T-cell (primary cell): ENCODE data around the gene NTHL1. TPM values are rescaled to one million over a fixed set of nuclear protein-coding genes. Genes with fewer than 3 reads are reported as not detected.

Source experiments
- ATAC-seq, 4 experiments: fragments of 200-7000 bp in 3 of 4; fragments of 150-1000 bp in 1 of 4; cut with Tn5 transposase; replicated peaks in 1 of 4; 1 replicate in 3 of 4; 2 replicates in 1 of 4; pipeline ENCODE4 v1.10.0; 2021; ENCODE audit warnings: moderate library complexity in 3 of 4, mild to moderate bottlenecking in 2 of 4, moderate number of reproducible peaks in 1 of 4
- CTCF ChIA-PET, 2 donors: fragments of 300-600 bp; sonication (Branson Sonifier 250); formaldehyde crosslinking; loops; one replicate each; lab custom pipeline; 2022; ENCODE audit warnings: antibody characterized with exemption in 2 of 2; lab: Charles Lee
- POLR2A ChIA-PET, 2 donors: fragments of 300-600 bp; sonication (Branson Sonifier 250); formaldehyde crosslinking; loops; one replicate each; lab custom pipeline; 2022; ENCODE audit warnings: antibody characterized with exemption in 2 of 2; lab: Charles Lee
- DNase-seq, 35 experiments: peaks; one replicate each; pipeline versions ENCODE4 v3.0.0 to v3.0.0-alpha.2; 2013 to 2023
- H3K27ac ChIP-seq: one replicate; pipeline ENCODE4 v1.5.1; 2013; ENCODE audit warnings: low read length
- H3K27me3 ChIP-seq, 2 experiments: replicated peaks in 1 of 2; 1 replicate in 1 of 2; 2 replicates in 1 of 2; pipeline versions ENCODE4 v1.6.1 to v1.7.0; 2013; ENCODE audit warnings: low read length in 1 of 2, mixed read lengths in 1 of 2; ENCODE audit not compliant: control insufficient read depth in 2 of 2, insufficient read depth in 2 of 2; ENCODE audit errors: extremely low read depth in 1 of 2
- H3K36me3 ChIP-seq, 2 donors: 1 replicate in 1 of 2; 2 replicates in 1 of 2; pipeline versions ENCODE4 v1.6.1 to v1.7.0; 2013; ENCODE audit warnings: low read length in 1 of 2; ENCODE audit not compliant: control insufficient read depth in 2 of 2, insufficient read depth in 1 of 2; ENCODE audit errors: extremely low read depth in 1 of 2
- H3K4me1 ChIP-seq, 2 experiments: 1 replicate in 1 of 2; 2 replicates in 1 of 2; pipeline versions ENCODE4 v1.6.1 to v1.7.0; 2013; ENCODE audit warnings: low read length in 2 of 2, mixed read lengths in 1 of 2; ENCODE audit not compliant: insufficient read depth in 2 of 2, control insufficient read depth in 1 of 2; ENCODE audit errors: extremely low read depth in 1 of 2
- H3K4me3 ChIP-seq, 2 donors: 1 replicate in 1 of 2; 2 replicates in 1 of 2; pipeline versions ENCODE4 v1.5.1 to v1.7.0; 2013; ENCODE audit warnings: mild to moderate bottlenecking in 2 of 2, low read length in 1 of 2, moderate library complexity in 1 of 2; ENCODE audit not compliant: control insufficient read depth in 1 of 2; ENCODE audit errors: extremely low read depth in 1 of 2
- H3K9me3 ChIP-seq: 2 replicates; pipeline ENCODE4 v1.7.0; 2013
- H3K27ac Mint-ChIP-seq, 2 donors: one replicate each; pipeline ENCODE4 v1.8.0; 2020 to 2021; ENCODE audit warnings: mild to moderate bottlenecking in 2 of 2, mixed read lengths in 2 of 2
- H3K27me3 Mint-ChIP-seq, 2 donors: one replicate each; pipeline ENCODE4 v1.8.0; 2021 to 2022; ENCODE audit warnings: mixed read lengths in 2 of 2
- H3K36me3 Mint-ChIP-seq: one replicate; pipeline ENCODE4 v1.8.0; 2021; ENCODE audit warnings: mixed read lengths
- H3K4me1 Mint-ChIP-seq, 3 donors: one replicate each; pipeline ENCODE4 v1.8.0; 2020 to 2022; ENCODE audit warnings: mixed read lengths in 3 of 3, mild to moderate bottlenecking in 1 of 3
- H3K4me3 Mint-ChIP-seq, 3 donors: one replicate each; pipeline ENCODE4 v1.8.0; 2020 to 2022; ENCODE audit warnings: mild to moderate bottlenecking in 3 of 3, mixed read lengths in 3 of 3, moderate library complexity in 3 of 3
- H3K9me3 Mint-ChIP-seq, 3 donors: one replicate each; pipeline ENCODE4 v1.8.0; 2020 to 2022; ENCODE audit warnings: mixed read lengths in 3 of 3
- WGBS: methylation state at CpG from one replicate; pipeline ENCODE4 v1.1.5; 2013; ENCODE audit warnings: missing lambda C conversion rate; ENCODE audit not compliant: insufficient coverage; 5-methylcytosine and 5-hydroxymethylcytosine counted together
- total RNA-seq, 35 experiments: library from RNA in 6 of 35; stranded (reverse) in 6 of 35; fragments of 120-200 nt in 1 of 35; gene quantifications; one replicate each; pipeline versions ENCODE4 v1.2.1 to v1.2.4 and lab custom pipeline; 2013 to 2026

The NTHL1 gene
- total RNA-seq, 5 donors from 2014 or later (not counting 1 experiment from before 2014, with no cell fraction given) = 5.8 to 24.1 (median 18.3) TPM

DNA sequence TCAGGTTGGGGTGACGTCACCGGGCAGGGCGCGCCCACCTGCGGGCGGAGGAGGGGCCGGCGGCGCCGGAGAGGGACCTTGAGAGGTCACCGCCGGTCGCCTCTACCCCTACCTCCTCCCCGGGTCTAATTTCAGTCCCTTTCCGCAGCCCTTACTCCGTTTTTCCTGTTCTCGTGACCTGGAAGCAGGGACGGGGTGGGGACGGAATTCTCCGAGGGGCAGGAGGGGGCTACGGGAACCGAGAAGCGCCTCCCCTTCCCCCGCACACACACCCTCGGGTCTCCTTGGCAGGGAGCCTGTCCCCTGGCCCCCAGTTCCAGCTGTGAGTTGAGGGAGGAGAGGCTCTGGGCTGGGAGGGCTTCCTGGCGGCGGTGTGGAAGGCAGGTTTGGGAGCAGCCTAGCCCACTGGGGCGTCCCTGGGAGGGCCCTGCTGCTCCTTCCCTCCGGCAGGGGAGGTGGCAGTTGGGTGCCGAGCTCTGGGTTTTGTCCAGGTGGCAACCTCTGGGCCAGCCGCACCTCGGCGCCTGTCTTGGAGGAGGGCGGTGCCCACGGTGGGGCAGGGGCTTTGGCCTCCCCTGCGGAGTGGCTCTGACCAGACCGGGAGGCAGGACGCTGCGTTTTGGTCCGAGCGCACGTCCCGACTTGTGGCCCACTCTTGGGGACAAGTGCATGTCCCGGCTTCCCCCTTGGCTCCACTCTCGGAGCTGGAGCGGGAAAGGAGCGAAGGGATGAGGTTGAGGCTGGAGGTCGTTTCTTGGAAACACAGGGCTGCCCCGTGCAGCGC is 57.1 kb downstream of the NTHL1 start:
- ATAC-seq = no peak
- no peak overlapping the region for H3K27ac ChIP-seq

DNA sequence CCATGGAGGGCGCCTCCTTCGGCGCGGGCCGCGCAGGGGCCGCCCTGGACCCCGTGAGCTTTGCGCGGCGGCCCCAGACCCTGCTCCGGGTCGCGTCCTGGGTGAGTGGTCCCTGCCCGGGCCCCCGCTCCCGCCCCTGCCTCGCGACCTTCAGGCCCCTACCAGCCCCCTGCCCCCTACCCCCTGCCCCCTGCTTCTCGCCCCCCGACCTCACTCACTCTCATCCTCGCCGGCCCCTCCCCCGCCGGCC is 57.6 kb downstream of the NTHL1 start:
- Mint-ChIP-seq H3K4me1 (peaks cover 7 to 33% (median 22%) of the 10 kb centered on the region in 3 donors), H3K27me3 (peaks cover 5 to 14% of the 10 kb centered on the region in 2 donors), H3K9me3 (no peaks in the 10 kb centered on the region), H3K4me3 (peak overlapping the region in 1 of 3 donors; percentile 73), H3K36me3 (peaks cover 5% of the 10 kb centered on the region), H3K27ac (no peak overlapping the region)
- WGBS = 3% methylated on average over 8 of the region's 25 CpGs
- no peak overlapping the region for H3K4me3 ChIP-seq
- no peaks in the 10 kb centered on the region for H3K9me3 ChIP-seq
- no peak overlapping the region for H3K27ac ChIP-seq
- CTCF ChIA-PET = no interaction called here
- DNase-seq (no peak), ATAC-seq (no peak)
- POLR2A ChIA-PET = no interaction called here
- peaks cover 3 to 35% of the 10 kb centered on the region in 2 experiments for H3K27me3 ChIP-seq
- H3K4me1 ChIP-seq = peaks cover 16 to 36% of the 10 kb centered on the region in 2 experiments
- H3K36me3 ChIP-seq = peaks cover 3 to 7% of the 10 kb centered on the region in 2 donors

More for the DNA sequence above, 57.1 kb downstream of the NTHL1 start:
- Histone ChIP-seq H3K4me1 (peaks cover 16 to 30% of the 10 kb centered on the region in 2 experiments), H3K36me3 (peaks cover 0 to 7% of the 10 kb centered on the region in 2 donors), H3K4me3 (peak overlapping the region; percentile 52 to 58), H3K9me3 (no peaks in the 10 kb centered on the region), H3K27me3 (peaks cover 3 to 35% of the 10 kb centered on the region in 2 experiments)
- H3K4me1 Mint-ChIP-seq = peaks cover 7 to 30% (median 19%) of the 10 kb centered on the region in 3 donors
- DNase-seq = peak in 5 of 35 experiments; percentile 32 to 56 (median 50)
- CTCF ChIA-PET = no interaction called here
- peaks cover 5 to 14% of the 10 kb centered on the region in 2 donors for H3K27me3 Mint-ChIP-seq
- peak overlapping the region in 1 of 2 donors; percentile 39 for H3K27ac Mint-ChIP-seq
- H3K36me3 Mint-ChIP-seq = peaks cover 5% of the 10 kb centered on the region
- POLR2A ChIA-PET = interaction anchor here in 1 of 2 donors (0.9 kb wide), 1 partner anchor 20 kb away, joined by 3 read pairs; no protein-coding TSS in a partner anchor
- H3K4me3 Mint-ChIP-seq = peak overlapping the region; percentile 73 to 77 (median 75)
- 6% methylated on average over 28 of the region's 50 CpGs for WGBS
- H3K9me3 Mint-ChIP-seq = no peaks in the 10 kb centered on the region

Other genes with a start within 250 kb of the NTHL1 start
- gene HAGH, start 221.0 kb downstream of the NTHL1 start, total RNA-seq = 100 to 1,000 TPM in 1 of 5 donors, 10 to 100 TPM in 4; 37.6 to 102 (median 70.7) TPM
- 10 to 100 TPM in 3 of 5 donors, 1 to 10 TPM in 2; 6.2 to 15.3 (median 11.2) TPM for gene FAHD1, start 220.6 kb downstream of the NTHL1 start, total RNA-seq
- under 1 TPM in 1 of 5 donors, not detected in 4; 0.26 TPM for gene MEIOB, start 175.7 kb downstream of the NTHL1 start, total RNA-seq
- gene HS3ST6, start 129.4 kb downstream of the NTHL1 start, total RNA-seq = not detected
- gene MSRB1, start 104.6 kb downstream of the NTHL1 start, total RNA-seq = 10 to 100 TPM in 2 of 5 donors, 1 to 10 TPM in 3; 5.6 to 11.9 (median 9.6) TPM
- not detected for gene RPL3L, start 93.1 kb downstream of the NTHL1 start, total RNA-seq
- 10 to 100 TPM; 46.3 to 96.5 (median 84.4) TPM for gene NDUFB10, start 88.3 kb downstream of the NTHL1 start, total RNA-seq
- gene RPS2, start 83.0 kb downstream of the NTHL1 start, total RNA-seq = 1,000 to 10,000 TPM; 3,208 to 3,662 (median 3,410) TPM
- gene RNF151, start 81.0 kb downstream of the NTHL1 start, total RNA-seq = under 1 TPM in 3 of 5 donors, not detected in 2; 0.38 to 0.66 (median 0.44) TPM
- gene TBL3, start 75.8 kb downstream of the NTHL1 start, total RNA-seq = 10 to 100 TPM; 21.1 to 45.6 (median 36.9) TPM
- gene NOXO1, start 66.4 kb downstream of the NTHL1 start, total RNA-seq = 1 to 10 TPM in 2 of 5 donors, under 1 TPM in 2, not detected in 1; 0.78 to 2.2 (median 1.3) TPM
- gene GFER, start 63.6 kb downstream of the NTHL1 start, total RNA-seq = 10 to 100 TPM; 16.1 to 31.9 (median 22.0) TPM
- gene SYNGR3, start 57.9 kb downstream of the NTHL1 start, total RNA-seq = 1 to 10 TPM; 1.1 to 5.7 (median 1.7) TPM
- gene ZNF598, start 38.0 kb downstream of the NTHL1 start, total RNA-seq = 10 to 100 TPM; 44.3 to 73.7 (median 68.8) TPM
- under 1 TPM in 2 of 5 donors, not detected in 3; 0.43 to 0.44 TPM for gene NPW, start 28.0 kb downstream of the NTHL1 start, total RNA-seq
- 1 to 10 TPM; 2.9 to 6.8 (median 5.8) TPM for gene NHERF2, start 20.9 kb downstream of the NTHL1 start, total RNA-seq
- gene TSC2, start 151 bp upstream of the NTHL1 start, total RNA-seq = 100 to 1,000 TPM; 134 to 181 (median 161) TPM
- 100 to 1,000 TPM in 4 of 5 donors, 10 to 100 TPM in 1; 99.4 to 152 (median 137) TPM for gene PKD1, start 88.1 kb upstream of the NTHL1 start, total RNA-seq
- gene RAB26, start 100.8 kb upstream of the NTHL1 start, total RNA-seq = under 1 TPM in 2 of 5 donors, not detected in 3; 0.19 to 0.66 TPM
- gene TRAF7, start 107.9 kb upstream of the NTHL1 start, total RNA-seq = 10 to 100 TPM; 25.6 to 54.3 (median 43.9) TPM
- under 1 TPM in 2 of 5 donors, not detected in 3; 0.06 to 0.47 TPM for gene CASKIN1, start 148.8 kb upstream of the NTHL1 start, total RNA-seq
- 10 to 100 TPM; 26.2 to 32.5 (median 30.2) TPM for gene MLST8, start 157.6 kb upstream of the NTHL1 start, total RNA-seq
- gene BRICD5, start 163.0 kb upstream of the NTHL1 start, total RNA-seq = 10 to 100 TPM in 3 of 5 donors, 1 to 10 TPM in 2; 6.7 to 27.7 (median 20.4) TPM
- gene PGP, start 167.0 kb upstream of the NTHL1 start, total RNA-seq = 10 to 100 TPM; 12.7 to 23.1 (median 20.4) TPM
- gene E4F1, start 175.8 kb upstream of the NTHL1 start, total RNA-seq = 10 to 100 TPM; 32.8 to 52.0 (median 47.0) TPM
- gene DNASE1L2, start 188.6 kb upstream of the NTHL1 start, total RNA-seq = 1 to 10 TPM in 3 of 5 donors, under 1 TPM in 2; 0.63 to 3.3 (median 1.9) TPM
- 10 to 100 TPM; 17.0 to 40.1 (median 37.7) TPM for gene ECI1, start 203.8 kb upstream of the NTHL1 start, total RNA-seq
- 100 to 1,000 TPM; 163 to 203 (median 181) TPM for gene RNPS1, start 220.3 kb upstream of the NTHL1 start, total RNA-seq